Measurements from ENCODE around the gene JAK3.

The JAK3 gene

GRCh38 chr19:17836530-17836929 lies 11.3 kb downstream of the JAK3 start:
- Histone ChIP-seq H3K4me2 (ENCODE audit: low read length, poor library complexity, severe bottlenecking) (no peak overlapping the region), H3K27ac (ENCODE audit: low read length, poor library complexity, severe bottlenecking) (no peak overlapping the region), H4K8ac (ENCODE audit: low read length) (no peak overlapping the region), H3K79me1 (replicated peaks; ENCODE audit: low read length, poor library complexity, severe bottlenecking) (no peaks in the 10 kb centered on the region), H2BK12ac (ENCODE audit: low read length in 2 of 2) (no peak overlapping the region), H4K91ac (ENCODE audit: low read length) (no peak overlapping the region), H3K27me3 (ENCODE audit: control insufficient read depth in 1 of 2, insufficient read depth in 1 of 2, low read length in 2 of 2) (peaks cover 24 to 59% of the 10 kb centered on the region in 2 experiments), H3K4me3 (ENCODE audit: insufficient read depth in 1 of 2, low read depth in 1 of 2, low read length in 2 of 2) (no peak overlapping the region), H2AK5ac (ENCODE audit: low read length, severe bottlenecking) (no peak overlapping the region), H3K4me1 (ENCODE audit: control insufficient read depth, insufficient read depth, low read depth, low read length) (peaks cover 7% of the 10 kb centered on the region), H3K9ac (ENCODE audit: low read length) (no peak overlapping the region), H3K4ac (ENCODE audit: low read depth in 1 of 2, low read length in 2 of 2) (no peak overlapping the region), H2AFZ (ENCODE audit: low read depth, low read length) (no peak overlapping the region), H2BK15ac (ENCODE audit: low read depth, poor library complexity, severe bottlenecking) (no peak overlapping the region), H3K23ac (ENCODE audit: low read length in 2 of 2) (no peak overlapping the region), H2BK5ac (ENCODE audit: low read depth, low read length, poor library complexity, severe bottlenecking) (no peak overlapping the region), H3K14ac (ENCODE audit: low read length in 2 of 2) (no peak overlapping the region), H3K18ac (ENCODE audit: low read depth in 1 of 2, low read length in 2 of 2) (no peak overlapping the region), H2BK120ac (ENCODE audit: low read depth, low read length) (no peak overlapping the region), H3K9me3 (ENCODE audit: control insufficient read depth, low read length) (no peaks in the 10 kb centered on the region), H3K36me3 (ENCODE audit: control insufficient read depth in 1 of 2, insufficient read depth in 2 of 2, low read depth in 1 of 2, low read length in 2 of 2) (no peaks in the 10 kb centered on the region)
- DNase-seq: no peak
- WGBS: 57% methylated on average over 4 of the region's 4 CpGs

- Histone ChIP-seq H3K9me3 (ENCODE audit: control insufficient read depth, low read length) (no peaks in the 10 kb centered on the region), H2BK12ac (ENCODE audit: low read length in 2 of 2) (no peak overlapping the region), H3K27ac (ENCODE audit: low read length, poor library complexity, severe bottlenecking) (no peak overlapping the region), H3K23ac (ENCODE audit: low read length in 2 of 2) (no peak overlapping the region), H2BK5ac (ENCODE audit: low read depth, low read length, poor library complexity, severe bottlenecking) (no peak overlapping the region), H3K9ac (ENCODE audit: low read length) (no peak overlapping the region), H4K91ac (ENCODE audit: low read length) (no peak overlapping the region), H4K8ac (ENCODE audit: low read length) (no peak overlapping the region), H3K18ac (ENCODE audit: low read depth in 1 of 2, low read length in 2 of 2) (no peak overlapping the region), H3K36me3 (ENCODE audit: control insufficient read depth in 1 of 2, insufficient read depth in 2 of 2, low read depth in 1 of 2, low read length in 2 of 2) (no peaks in the 10 kb centered on the region), H3K4me1 (ENCODE audit: control insufficient read depth, insufficient read depth, low read depth, low read length) (peaks cover 2% of the 10 kb centered on the region), H3K4ac (ENCODE audit: low read depth in 1 of 2, low read length in 2 of 2) (peak overlapping the region in 1 of 2 experiments; percentile 47), H2AFZ (ENCODE audit: low read depth, low read length) (no peak overlapping the region), H3K4me2 (ENCODE audit: low read length, poor library complexity, severe bottlenecking) (no peak overlapping the region), H3K14ac (ENCODE audit: low read length in 2 of 2) (no peak overlapping the region), H2BK15ac (ENCODE audit: low read depth, poor library complexity, severe bottlenecking) (no peak overlapping the region), H3K4me3 (ENCODE audit: insufficient read depth in 1 of 2, low read depth in 1 of 2, low read length in 2 of 2) (no peak overlapping the region), H3K27me3 (ENCODE audit: control insufficient read depth in 1 of 2, insufficient read depth in 1 of 2, low read length in 2 of 2) (peaks cover 20 to 56% of the 10 kb centered on the region in 2 experiments), H2BK120ac (ENCODE audit: low read depth, low read length) (no peak overlapping the region), H2AK5ac (ENCODE audit: low read length, severe bottlenecking) (no peak overlapping the region), H3K79me1 (replicated peaks; ENCODE audit: low read length, poor library complexity, severe bottlenecking) (no peaks in the 10 kb centered on the region)
- WGBS: 67% methylated on average over 8 of the region's 8 CpGs
- peak; percentile 5 for DNase-seq
Measured at GRCh38 chr19:17835182-17836006, 12.4 kb downstream of the JAK3 start.

GRCh38 chr19:17834350-17835181 lies 13.2 kb downstream of the JAK3 start:
- no peak overlapping the region for H2AK5ac ChIP-seq (ENCODE audit: low read length, severe bottlenecking)
- DNase-seq: no peak

More at GRCh38 chr19:17834350-17835181, 13.2 kb downstream of the JAK3 start:
- no peak overlapping the region for H2BK120ac ChIP-seq (ENCODE audit: low read depth, low read length)
- WGBS: 72% methylated on average over 25 of the region's 27 CpGs
- H2BK12ac ChIP-seq (ENCODE audit: low read length in 2 of 2): no peak overlapping the region
- H3K4ac ChIP-seq (ENCODE audit: low read depth in 1 of 2, low read length in 2 of 2): no peak overlapping the region
- no peak overlapping the region for H3K23ac ChIP-seq (ENCODE audit: low read length in 2 of 2)
- no peaks in the 10 kb centered on the region for H3K36me3 ChIP-seq (ENCODE audit: control insufficient read depth in 1 of 2, insufficient read depth in 2 of 2, low read depth in 1 of 2, low read length in 2 of 2)
- H3K79me1 ChIP-seq (replicated peaks; ENCODE audit: low read length, poor library complexity, severe bottlenecking): no peaks in the 10 kb centered on the region
- no peak overlapping the region for H3K14ac ChIP-seq (ENCODE audit: low read length in 2 of 2)
- H3K18ac ChIP-seq (ENCODE audit: low read depth in 1 of 2, low read length in 2 of 2): no peak overlapping the region
- no peak overlapping the region for H3K4me2 ChIP-seq (ENCODE audit: low read length, poor library complexity, severe bottlenecking)
- no peak overlapping the region for H4K91ac ChIP-seq (ENCODE audit: low read length)
- H3K9ac ChIP-seq (ENCODE audit: low read length): no peak overlapping the region
- no peak overlapping the region for H3K4me3 ChIP-seq (ENCODE audit: insufficient read depth in 1 of 2, low read depth in 1 of 2, low read length in 2 of 2)
- no peak overlapping the region for H3K27ac ChIP-seq (ENCODE audit: low read length, poor library complexity, severe bottlenecking)
- no peak overlapping the region for H2AFZ ChIP-seq (ENCODE audit: low read depth, low read length)
- no peak overlapping the region for H4K8ac ChIP-seq (ENCODE audit: low read length)
- peaks cover 23 to 56% of the 10 kb centered on the region in 2 experiments for H3K27me3 ChIP-seq (ENCODE audit: control insufficient read depth in 1 of 2, insufficient read depth in 1 of 2, low read length in 2 of 2)
- H2BK5ac ChIP-seq (ENCODE audit: low read depth, low read length, poor library complexity, severe bottlenecking): no peak overlapping the region
- H3K9me3 ChIP-seq (ENCODE audit: control insufficient read depth, low read length): no peaks in the 10 kb centered on the region
- H2BK15ac ChIP-seq (ENCODE audit: low read depth, poor library complexity, severe bottlenecking): no peak overlapping the region
- H3K4me1 ChIP-seq (ENCODE audit: control insufficient read depth, insufficient read depth, low read depth, low read length): peaks cover 8% of the 10 kb centered on the region
